VCaP (cell line): ENCODE data around the gene TMEM50B.

Experiments used
- H3K27ac ChIP-seq: fragments of 450-650 bp; 2 replicates; pipeline ENCODE4 v1.5.1; 2017
- TF ChIP-seq, protein P1 (sequence below): fragments of 450-650 bp; conservative IDR thresholded peaks from 2 replicates; pipeline ENCODE4 v1.5.1; 2017; ENCODE audit warnings: mild to moderate bottlenecking, moderate library complexity

TMEM50B gene

DNA sequence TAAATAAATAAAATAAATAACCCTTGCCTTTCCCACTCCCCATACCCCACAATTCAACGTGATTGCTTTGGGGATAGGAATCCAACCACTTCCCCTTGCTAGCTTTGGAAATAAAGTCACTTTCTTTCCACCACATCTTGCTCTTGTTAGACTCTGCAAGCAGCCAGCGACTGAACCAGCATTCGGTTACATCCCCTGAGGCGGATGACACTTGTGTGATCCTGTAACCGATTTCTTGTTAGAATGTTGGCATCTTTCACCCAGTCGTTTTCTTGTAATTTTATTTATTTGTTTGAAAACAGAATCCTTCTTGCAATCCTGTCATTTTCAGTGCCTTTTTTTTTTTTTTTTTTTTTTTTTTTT, 78.2 kb downstream of the TMEM50B start:
- H3K27ac ChIP-seq, result no peak overlapping the region
- TF ChIP-seq, protein P1, sequence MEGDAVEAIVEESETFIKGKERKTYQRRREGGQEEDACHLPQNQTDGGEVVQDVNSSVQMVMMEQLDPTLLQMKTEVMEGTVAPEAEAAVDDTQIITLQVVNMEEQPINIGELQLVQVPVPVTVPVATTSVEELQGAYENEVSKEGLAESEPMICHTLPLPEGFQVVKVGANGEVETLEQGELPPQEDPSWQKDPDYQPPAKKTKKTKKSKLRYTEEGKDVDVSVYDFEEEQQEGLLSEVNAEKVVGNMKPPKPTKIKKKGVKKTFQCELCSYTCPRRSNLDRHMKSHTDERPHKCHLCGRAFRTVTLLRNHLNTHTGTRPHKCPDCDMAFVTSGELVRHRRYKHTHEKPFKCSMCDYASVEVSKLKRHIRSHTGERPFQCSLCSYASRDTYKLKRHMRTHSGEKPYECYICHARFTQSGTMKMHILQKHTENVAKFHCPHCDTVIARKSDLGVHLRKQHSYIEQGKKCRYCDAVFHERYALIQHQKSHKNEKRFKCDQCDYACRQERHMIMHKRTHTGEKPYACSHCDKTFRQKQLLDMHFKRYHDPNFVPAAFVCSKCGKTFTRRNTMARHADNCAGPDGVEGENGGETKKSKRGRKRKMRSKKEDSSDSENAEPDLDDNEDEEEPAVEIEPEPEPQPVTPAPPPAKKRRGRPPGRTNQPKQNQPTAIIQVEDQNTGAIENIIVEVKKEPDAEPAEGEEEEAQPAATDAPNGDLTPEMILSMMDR, result no peak
